Putamen (tissue), 1 donor: ENCODE data around the gene FXYD6.

ENCODE experiments used
- DNase-seq: peaks from one replicate; pipeline ENCODE4 v3.0.0-alpha.2; 2016; ENCODE audit warnings: low spot score

Gene FXYD6

GRCh38 chr11:117884994-117885393 is 8.5 kb upstream of the FXYD6 start:
- DNase-seq = no peak

- no peak for DNase-seq
These were observed 6.6 kb upstream of the FXYD6 start for GRCh38 chr11:117883063-117883462.

DNA sequence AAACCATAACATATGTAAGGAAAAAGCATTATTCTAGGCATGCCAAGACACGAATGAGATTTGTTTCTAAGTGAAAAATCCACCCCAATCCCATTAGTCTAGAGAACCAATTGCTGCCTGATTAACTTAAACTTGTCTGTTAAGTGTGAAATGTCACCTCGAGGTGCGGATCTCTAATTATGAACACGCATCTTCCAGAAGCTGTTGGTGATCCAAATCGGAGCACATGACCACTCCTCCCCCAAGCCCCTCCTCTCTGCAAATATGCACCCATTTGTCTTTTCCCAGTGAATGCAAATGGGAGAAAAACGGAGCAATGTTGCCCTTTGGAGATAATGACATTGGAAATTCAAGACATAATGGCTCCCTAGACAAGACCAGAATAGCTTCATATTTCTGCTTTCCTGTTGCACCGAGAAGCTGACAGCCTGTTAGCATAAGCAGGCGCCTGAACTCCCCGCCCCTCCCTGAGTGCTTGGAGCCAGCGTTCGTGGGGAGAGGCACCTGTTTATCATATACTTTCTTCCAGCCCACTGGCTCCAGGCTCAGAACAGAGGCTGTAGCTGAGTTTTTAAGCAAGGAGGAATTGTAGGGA is 6.0 kb upstream of the FXYD6 start:
- no peak for DNase-seq

- DNase-seq = no peak
These were observed 4.8 kb upstream of the FXYD6 start for GRCh38 chr11:117881217-117881616.

GRCh38 chr11:117879516-117880480 is 3.3 kb upstream of the FXYD6 start:
- no peak for DNase-seq

DNA sequence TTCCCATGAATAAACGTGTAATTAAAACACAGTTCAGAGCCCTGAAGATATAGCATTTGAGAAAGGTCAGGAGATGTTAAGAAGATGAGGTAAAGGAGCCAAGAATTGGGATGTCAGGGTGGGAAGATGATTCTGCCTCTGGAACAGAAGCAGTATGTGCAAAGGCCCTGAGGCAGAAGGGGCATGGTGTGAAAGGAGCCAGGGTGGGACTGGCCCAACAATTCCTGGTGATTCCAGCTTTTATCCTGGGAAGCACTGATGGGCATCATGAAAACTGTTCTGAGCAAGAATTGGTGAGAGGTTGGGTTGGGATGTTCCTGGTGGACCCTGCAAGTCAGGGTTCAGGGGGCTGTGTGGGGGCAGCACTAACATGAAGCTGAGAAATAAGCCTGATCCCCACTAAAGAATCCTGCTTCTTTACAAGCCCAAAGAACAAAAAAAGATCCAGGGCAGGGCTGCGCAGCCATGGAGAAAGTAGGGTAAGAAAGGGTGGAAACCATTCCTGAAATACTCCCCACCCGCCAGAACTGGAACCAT is 2.5 kb upstream of the FXYD6 start:
- DNase-seq = no peak

- DNase-seq = no peak
These were observed 2.0 kb upstream of the FXYD6 start for GRCh38 chr11:117878314-117878938.

DNA sequence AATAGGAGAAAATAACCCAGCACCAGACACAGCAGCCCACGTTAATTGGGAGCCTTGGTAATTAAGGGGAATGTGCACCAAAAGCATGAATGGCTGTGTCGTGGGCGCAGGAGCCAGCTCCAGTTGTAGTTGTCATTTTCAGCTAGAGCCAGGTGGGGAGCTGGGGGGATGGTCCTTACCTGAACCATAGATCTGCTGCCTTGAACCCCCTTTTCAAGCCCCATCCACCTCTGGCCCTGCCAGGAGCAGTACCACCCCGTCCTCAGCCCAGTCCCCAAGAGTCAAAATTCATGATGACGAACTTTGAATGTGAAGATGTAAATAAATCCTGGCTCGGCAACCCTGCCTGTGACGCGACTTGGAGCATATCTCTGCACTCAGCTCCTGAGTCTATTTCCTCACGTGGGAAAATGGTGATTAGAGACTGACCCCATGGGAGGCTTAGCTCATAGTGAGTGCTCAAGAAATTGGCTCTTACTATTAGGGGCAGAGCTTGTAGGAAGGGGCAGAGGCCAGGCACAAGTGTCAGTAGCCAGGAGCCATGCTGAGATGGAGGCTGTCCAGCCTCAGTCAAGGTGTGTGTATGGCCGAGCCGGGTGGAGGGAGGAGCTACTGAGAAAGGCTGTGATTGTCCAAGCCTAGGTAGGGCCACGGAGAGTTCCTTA is 794 bp upstream of the FXYD6 start:
- no peak for DNase-seq

DNA sequence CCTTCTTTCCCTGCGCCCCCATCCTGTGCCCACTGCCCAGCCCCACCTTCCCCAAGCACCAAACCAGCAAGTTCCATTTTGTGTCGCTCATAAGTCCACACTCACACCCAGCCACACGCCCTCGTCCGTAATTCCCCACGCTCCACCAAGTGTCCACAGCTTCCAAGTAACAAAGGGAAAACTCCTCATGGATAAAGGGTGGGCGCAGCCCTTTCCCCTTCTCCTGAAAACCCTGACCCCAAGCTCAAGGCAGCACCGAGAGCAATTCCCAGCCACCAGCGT is 458 bp downstream of the FXYD6 start:
- no peak for DNase-seq

DNA sequence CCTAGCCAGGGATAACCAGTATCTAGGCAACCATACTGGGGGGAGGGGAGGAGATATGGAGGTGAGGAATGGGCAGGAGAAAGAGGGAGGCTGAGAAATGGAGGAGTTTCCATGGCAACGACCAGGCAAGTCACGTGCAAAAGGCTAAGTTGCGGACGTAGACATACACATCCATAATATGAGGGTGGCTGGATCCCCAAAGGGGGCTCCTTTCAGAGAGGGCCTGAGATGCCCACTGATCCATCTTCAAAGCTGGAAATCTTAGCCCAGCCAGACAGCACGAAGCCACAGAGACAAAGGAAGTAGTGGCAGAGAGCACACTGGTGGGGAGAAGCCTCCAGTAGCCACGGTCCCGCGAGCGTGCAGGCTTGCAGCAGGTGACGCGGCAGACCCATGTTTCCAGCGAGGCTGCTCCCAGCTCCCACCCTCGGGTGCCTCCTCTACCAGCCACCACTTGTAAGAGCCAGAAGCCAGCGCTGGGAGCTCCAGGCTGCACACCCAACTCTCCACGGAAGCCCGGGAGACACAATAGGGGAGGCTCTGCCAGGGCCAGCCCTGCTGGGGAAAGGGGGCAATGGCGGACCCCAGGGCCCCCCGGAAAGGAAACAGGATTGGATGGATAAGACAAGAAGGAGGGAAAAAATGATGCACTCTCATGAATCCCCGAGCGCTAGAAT is 938 bp downstream of the FXYD6 start:
- DNase-seq = no peak

DNA sequence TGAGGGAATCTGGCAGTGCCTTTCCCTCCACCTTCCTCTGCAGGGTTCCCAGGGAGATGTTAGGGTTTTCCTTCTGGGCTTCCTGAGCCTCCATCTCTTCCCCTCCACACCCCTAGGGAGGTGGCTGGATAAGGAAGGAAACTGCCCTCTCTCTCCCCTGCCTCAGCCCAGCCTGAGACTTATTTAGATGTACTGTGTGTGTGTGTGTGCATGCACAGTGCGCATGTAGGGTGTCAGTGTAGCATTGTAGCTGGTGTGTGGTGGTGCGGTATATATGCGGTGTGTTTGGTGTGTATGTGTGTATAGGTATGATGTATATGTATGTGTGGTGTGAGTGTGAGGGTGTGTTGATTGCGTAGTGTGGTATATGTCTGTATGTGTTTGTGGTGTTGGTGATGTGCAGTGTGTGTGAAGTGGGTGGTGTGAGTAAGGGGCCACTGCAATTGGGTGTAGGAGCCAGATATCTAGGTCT is 1.5 kb downstream of the FXYD6 start:
- DNase-seq = no peak

- no peak for DNase-seq
These were observed 2.1 kb downstream of the FXYD6 start for GRCh38 chr11:117874253-117874909.

GRCh38 chr11:117873828-117874125 is 2.7 kb downstream of the FXYD6 start:
- DNase-seq = no peak

- no peak for DNase-seq
These were observed 3.3 kb downstream of the FXYD6 start for GRCh38 chr11:117872975-117873827.

- DNase-seq = no peak
These were observed 4.0 kb downstream of the FXYD6 start for GRCh38 chr11:117872420-117872961.

GRCh38 chr11:117871784-117872183 is 4.7 kb downstream of the FXYD6 start:
- no peak for DNase-seq

DNA sequence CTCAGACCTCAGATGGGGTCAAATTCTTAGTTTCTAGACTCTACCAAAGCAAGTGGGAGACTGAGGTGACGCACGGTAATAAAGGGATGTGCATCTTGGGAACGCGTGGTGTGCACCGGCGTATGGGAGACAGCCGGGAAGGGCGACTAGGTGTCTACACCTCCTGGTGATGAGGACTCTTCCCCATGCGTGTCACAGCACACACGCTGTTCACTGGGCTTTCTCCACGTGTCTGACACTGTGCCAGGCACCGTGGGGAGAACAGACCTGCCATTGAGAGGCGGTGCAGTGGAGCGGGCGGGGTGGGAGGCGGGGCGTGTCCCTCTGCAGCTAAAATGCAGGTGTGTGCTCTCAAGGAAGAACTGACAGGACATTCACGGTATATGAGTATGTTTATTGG is 5.3 kb downstream of the FXYD6 start:
- no peak for DNase-seq

DNA sequence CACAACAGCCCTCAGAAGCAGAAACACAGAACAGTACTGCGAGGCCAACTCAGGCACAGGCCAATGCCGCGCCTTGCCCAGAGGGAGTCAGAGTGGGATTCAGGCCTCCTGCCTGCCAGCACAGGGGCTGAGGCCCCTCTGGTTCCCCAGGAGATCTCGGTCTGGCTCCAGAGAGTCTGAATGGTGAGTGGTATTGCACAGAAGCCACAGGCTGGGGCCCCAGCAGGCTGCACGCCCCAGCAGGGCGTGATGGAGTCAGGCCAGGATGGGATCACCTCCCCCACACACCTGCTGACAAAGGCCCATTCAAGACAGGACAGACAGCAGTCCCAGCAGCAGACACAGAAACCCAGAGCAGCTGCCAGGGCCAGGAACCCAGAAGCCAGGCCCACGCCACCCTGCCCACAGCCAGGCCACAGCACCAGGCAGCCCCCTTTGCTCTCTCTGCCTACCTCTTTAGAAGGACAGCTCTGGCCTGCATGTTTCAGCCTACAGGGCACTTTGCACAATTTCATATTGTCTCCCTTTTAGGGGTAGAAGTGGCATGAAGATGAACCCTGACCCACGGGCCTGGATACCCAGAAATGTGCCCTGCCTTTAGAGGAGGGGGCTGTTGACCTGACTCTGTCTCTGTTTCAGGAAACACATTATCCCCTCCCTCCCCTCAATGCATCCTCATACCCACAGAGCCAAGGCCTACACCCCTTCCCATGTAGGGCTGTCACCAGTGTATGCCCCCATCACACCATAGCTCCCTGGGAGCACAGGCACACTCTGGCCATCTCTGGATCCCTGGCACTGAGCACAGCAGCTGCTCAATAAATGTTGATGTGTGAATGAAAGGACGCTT is 6.1 kb downstream of the FXYD6 start:
- DNase-seq = peak; percentile 23

- no peak for DNase-seq
These were observed 6.9 kb downstream of the FXYD6 start for GRCh38 chr11:117869604-117870003.
